WTC11 (cell line): ENCODE results near the gene OTC.

Source experiments
- CREM ChIP-seq: sonication (generic); formaldehyde crosslinking; IDR thresholded peaks from 2 replicates; pipeline ENCODE4 v1.8.1; 2022; ENCODE audit warnings: mild to moderate bottlenecking, missing genetic modification reagents, moderate library complexity
- ELF4 ChIP-seq: sonication (generic); formaldehyde crosslinking; IDR thresholded peaks from 2 replicates; pipeline ENCODE4 v1.8.1; 2022; ENCODE audit warnings: low read depth, mild to moderate bottlenecking, moderate library complexity, missing genetic modification reagents
- IRF2 ChIP-seq: sonication (generic); formaldehyde crosslinking; IDR thresholded peaks from 2 replicates; pipeline ENCODE4 v1.8.0; 2022; ENCODE audit warnings: low read depth, missing genetic modification reagents, borderline replicate concordance
- RELA ChIP-seq: sonication (generic); formaldehyde crosslinking; IDR thresholded peaks from 2 replicates; pipeline ENCODE4 v1.8.1; 2022; ENCODE audit warnings: missing genetic modification reagents, mild to moderate bottlenecking, borderline replicate concordance
- SP1 ChIP-seq: sonication (generic); formaldehyde crosslinking; conservative IDR thresholded peaks from 2 replicates; pipeline ENCODE4 v1.8.1; 2022; ENCODE audit warnings: missing genetic modification reagents
- ZNF263 ChIP-seq: sonication (generic); formaldehyde crosslinking; IDR thresholded peaks from 2 replicates; pipeline ENCODE4 v1.8.1; 2022; ENCODE audit warnings: low read depth, mild to moderate bottlenecking, moderate library complexity, missing genetic modification reagents
- TF ChIP-seq, protein P1 (sequence below): fragments of 200-600 bp; IDR thresholded peaks from 2 replicates; pipeline ENCODE4 v1.8.0; 2022; ENCODE audit warnings: antibody characterized with exemption
- TF ChIP-seq, protein P2 (sequence below): sonication (generic); formaldehyde crosslinking; IDR thresholded peaks from 2 replicates; pipeline ENCODE4 v1.8.0; 2022; ENCODE audit warnings: mild to moderate bottlenecking, missing genetic modification reagents

DNA sequence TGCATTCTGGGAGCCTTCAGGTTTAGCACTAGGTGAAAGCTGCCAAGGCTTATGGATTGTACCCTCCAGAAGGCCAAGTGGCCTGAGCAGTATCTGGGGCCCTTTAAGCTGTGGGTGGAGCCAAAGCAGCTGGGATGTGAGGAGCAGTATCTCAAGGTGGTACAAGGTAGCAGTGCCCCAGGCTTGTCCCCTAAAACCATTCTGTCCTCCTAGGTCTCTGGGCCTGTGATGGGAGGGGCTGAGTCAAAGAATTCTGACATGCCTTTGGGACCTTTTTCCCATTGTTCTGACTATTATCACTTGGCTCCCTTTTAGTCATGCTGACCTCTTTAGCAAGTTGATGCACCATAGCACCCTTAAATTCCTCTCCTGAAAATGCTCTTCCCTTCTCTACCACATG, 109.9 kb downstream of the OTC start:
- TF ChIP-seq CREM (CRISPR knock-in tag) (no peak), ZNF263 (no peak), RELA (CRISPR knock-in tag) (no peak), IRF2 (CRISPR knock-in tag) (no peak), SP1 (CRISPR knock-in tag) (no peak), ELF4 (CRISPR knock-in tag) (no peak)
- TF ChIP-seq, protein P1, sequence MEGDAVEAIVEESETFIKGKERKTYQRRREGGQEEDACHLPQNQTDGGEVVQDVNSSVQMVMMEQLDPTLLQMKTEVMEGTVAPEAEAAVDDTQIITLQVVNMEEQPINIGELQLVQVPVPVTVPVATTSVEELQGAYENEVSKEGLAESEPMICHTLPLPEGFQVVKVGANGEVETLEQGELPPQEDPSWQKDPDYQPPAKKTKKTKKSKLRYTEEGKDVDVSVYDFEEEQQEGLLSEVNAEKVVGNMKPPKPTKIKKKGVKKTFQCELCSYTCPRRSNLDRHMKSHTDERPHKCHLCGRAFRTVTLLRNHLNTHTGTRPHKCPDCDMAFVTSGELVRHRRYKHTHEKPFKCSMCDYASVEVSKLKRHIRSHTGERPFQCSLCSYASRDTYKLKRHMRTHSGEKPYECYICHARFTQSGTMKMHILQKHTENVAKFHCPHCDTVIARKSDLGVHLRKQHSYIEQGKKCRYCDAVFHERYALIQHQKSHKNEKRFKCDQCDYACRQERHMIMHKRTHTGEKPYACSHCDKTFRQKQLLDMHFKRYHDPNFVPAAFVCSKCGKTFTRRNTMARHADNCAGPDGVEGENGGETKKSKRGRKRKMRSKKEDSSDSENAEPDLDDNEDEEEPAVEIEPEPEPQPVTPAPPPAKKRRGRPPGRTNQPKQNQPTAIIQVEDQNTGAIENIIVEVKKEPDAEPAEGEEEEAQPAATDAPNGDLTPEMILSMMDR, result no peak
- TF ChIP-seq, protein P2, sequence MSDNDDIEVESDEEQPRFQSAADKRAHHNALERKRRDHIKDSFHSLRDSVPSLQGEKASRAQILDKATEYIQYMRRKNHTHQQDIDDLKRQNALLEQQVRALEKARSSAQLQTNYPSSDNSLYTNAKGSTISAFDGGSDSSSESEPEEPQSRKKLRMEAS (CRISPR knock-in tag), result no peak
